Endodermal cell (in vitro differentiated cells): ENCODE data around the gene GDF3. TPM values are rescaled to one million over a fixed set of nuclear protein-coding genes. Genes with fewer than 3 reads are reported as not detected.

Experiments
- DNase-seq: peaks from one replicate; pipeline ENCODE4 v3.0.0-alpha.2; 2017
- H3K27ac ChIP-seq: 2 replicates; pipeline ENCODE4 v1.5.1; 2013; ENCODE audit warnings: mild to moderate bottlenecking, low read depth, low read length, moderate library complexity
- H3K27me3 ChIP-seq: 2 replicates; pipeline ENCODE4 v1.6.1; 2013; ENCODE audit warnings: mild to moderate bottlenecking, low read length, moderate library complexity; ENCODE audit not compliant: insufficient read depth, control insufficient read depth, poor library complexity, severe bottlenecking
- H3K36me3 ChIP-seq: 2 replicates; pipeline ENCODE4 v1.7.0; 2013; ENCODE audit warnings: mild to moderate bottlenecking, low read length, moderate library complexity; ENCODE audit not compliant: control insufficient read depth, insufficient read depth
- H3K4me1 ChIP-seq: one replicate; pipeline ENCODE4 v1.7.0; 2013; ENCODE audit warnings: low read length; ENCODE audit not compliant: control insufficient read depth, insufficient read depth
- H3K4me3 ChIP-seq: 2 replicates; pipeline ENCODE4 v1.5.1; 2013; ENCODE audit warnings: mild to moderate bottlenecking, low read length, moderate library complexity
- H3K9ac ChIP-seq: 2 replicates; pipeline ENCODE4 v1.6.1; 2013; ENCODE audit warnings: mild to moderate bottlenecking, low read length, moderate library complexity; ENCODE audit not compliant: poor library complexity, severe bottlenecking; ENCODE audit errors: extremely low read depth
- H3K9me3 ChIP-seq: 2 replicates; pipeline ENCODE4 v1.6.1; 2013; ENCODE audit warnings: mild to moderate bottlenecking, low read length, moderate library complexity; ENCODE audit not compliant: control insufficient read depth
- H3K27ac Mint-ChIP-seq: 2 replicates; pipeline ENCODE4 v1.8.0; 2020; ENCODE audit warnings: mixed read lengths
- H3K27me3 Mint-ChIP-seq: 2 replicates; pipeline ENCODE4 v1.8.0; 2021; ENCODE audit warnings: mild to moderate bottlenecking, mixed read lengths; ENCODE audit not compliant: insufficient read depth
- H3K36me3 Mint-ChIP-seq: 2 replicates; pipeline ENCODE4 v1.8.0; 2020; ENCODE audit warnings: low read depth, mixed read lengths
- H3K4me1 Mint-ChIP-seq: 2 replicates; pipeline ENCODE4 v1.8.0; 2020; ENCODE audit warnings: mixed read lengths
- H3K4me3 Mint-ChIP-seq: 2 replicates; pipeline ENCODE4 v1.8.0; 2020; ENCODE audit warnings: mild to moderate bottlenecking, moderate library complexity, mixed read lengths
- H3K9me3 Mint-ChIP-seq: 2 replicates; pipeline ENCODE4 v1.8.0; 2020; ENCODE audit warnings: mild to moderate bottlenecking, mixed read lengths
- WGBS, 2 experiments: methylation state at CpG; one replicate each; pipeline versions ENCODE4 v1.1.5 to v1.1.7; 2013; ENCODE audit warnings: missing lambda C conversion rate in 2 of 2, mixed read lengths in 1 of 2; ENCODE audit not compliant: insufficient coverage in 1 of 2, insufficient read length in 1 of 2; 5-methylcytosine and 5-hydroxymethylcytosine counted together
- total RNA-seq, 2 donors: library from RNA; stranded (reverse); fragmentation: NEBNext Ultra II Directional in 1 of 2; extraction: Animal tissue kit (Norgen Biotek cat#: 25700) in 1 of 2; gene quantifications; 2 replicates in 1 of 2; 3 replicates in 1 of 2; pipeline ENCODE4 v1.2.1, GENCODE V29; 2021
- TF ChIP-seq, protein P1 (sequence below): fragments of 200-600 bp; sonication (generic); conservative IDR thresholded peaks from 2 replicates; pipeline ENCODE4 v1.5.0; 2021; ENCODE audit warnings: antibody characterized with exemption, mild to moderate bottlenecking

The GDF3 gene
- total RNA-seq, 2 donors from 2014 or later: 1.3 to 60.7 TPM

DNA sequence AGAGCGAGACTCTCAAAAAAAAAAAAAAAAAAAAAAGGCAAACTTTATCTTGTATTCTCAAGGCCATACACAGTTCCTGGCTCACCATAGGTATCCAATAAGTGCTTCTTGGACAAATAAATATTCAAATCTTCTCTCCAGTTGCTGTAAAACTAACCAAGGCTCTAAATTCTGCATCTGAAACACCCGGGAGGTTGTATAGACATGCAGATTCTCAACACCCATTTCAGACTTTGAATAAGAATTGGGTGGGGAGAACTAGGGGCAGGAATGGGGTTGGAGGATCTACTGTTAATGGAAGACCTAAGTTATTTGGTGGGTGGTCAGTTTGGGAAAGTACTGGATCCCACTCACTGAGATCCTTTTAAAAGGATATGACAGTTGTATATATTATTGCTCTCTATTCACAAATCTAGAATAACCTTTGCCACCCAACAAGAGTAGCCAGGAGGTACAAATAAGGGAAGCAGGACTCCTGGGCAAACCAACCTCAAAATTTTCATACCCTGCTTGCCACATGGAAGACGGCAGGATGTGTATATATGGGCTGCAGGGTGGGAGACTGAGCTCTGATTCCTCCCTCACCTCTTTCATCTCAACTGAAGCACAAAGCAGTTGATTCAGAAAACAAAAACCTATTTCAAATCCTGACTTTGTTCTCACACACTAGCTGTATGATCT is 879 bp downstream of the GDF3 start:
- H3K9me3 Mint-ChIP-seq: no peaks in the 10 kb centered on the region
- Histone ChIP-seq H3K4me1 (peaks cover 4% of the 10 kb centered on the region), H3K36me3 (peaks cover 8% of the 10 kb centered on the region), H3K4me3 (peak overlapping the region; percentile 58), H3K9ac (no peak overlapping the region), H3K27ac (no peak overlapping the region), H3K9me3 (no peaks in the 10 kb centered on the region), H3K27me3 (no peaks in the 10 kb centered on the region)
- DNase-seq: peak; percentile 62
- H3K36me3 Mint-ChIP-seq: peaks cover 8% of the 10 kb centered on the region
- H3K27me3 Mint-ChIP-seq: peaks cover 39% of the 10 kb centered on the region
- H3K4me1 Mint-ChIP-seq: peaks cover 30% of the 10 kb centered on the region
- WGBS, 2 experiments: 65 to 67% methylated on average over 1 to 2 of the region's 3 CpGs
- TF ChIP-seq, protein P1, sequence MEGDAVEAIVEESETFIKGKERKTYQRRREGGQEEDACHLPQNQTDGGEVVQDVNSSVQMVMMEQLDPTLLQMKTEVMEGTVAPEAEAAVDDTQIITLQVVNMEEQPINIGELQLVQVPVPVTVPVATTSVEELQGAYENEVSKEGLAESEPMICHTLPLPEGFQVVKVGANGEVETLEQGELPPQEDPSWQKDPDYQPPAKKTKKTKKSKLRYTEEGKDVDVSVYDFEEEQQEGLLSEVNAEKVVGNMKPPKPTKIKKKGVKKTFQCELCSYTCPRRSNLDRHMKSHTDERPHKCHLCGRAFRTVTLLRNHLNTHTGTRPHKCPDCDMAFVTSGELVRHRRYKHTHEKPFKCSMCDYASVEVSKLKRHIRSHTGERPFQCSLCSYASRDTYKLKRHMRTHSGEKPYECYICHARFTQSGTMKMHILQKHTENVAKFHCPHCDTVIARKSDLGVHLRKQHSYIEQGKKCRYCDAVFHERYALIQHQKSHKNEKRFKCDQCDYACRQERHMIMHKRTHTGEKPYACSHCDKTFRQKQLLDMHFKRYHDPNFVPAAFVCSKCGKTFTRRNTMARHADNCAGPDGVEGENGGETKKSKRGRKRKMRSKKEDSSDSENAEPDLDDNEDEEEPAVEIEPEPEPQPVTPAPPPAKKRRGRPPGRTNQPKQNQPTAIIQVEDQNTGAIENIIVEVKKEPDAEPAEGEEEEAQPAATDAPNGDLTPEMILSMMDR: no peak
- peak overlapping the region; percentile 54 for H3K4me3 Mint-ChIP-seq
- peak overlapping the region; percentile 55 for H3K27ac Mint-ChIP-seq

DNA sequence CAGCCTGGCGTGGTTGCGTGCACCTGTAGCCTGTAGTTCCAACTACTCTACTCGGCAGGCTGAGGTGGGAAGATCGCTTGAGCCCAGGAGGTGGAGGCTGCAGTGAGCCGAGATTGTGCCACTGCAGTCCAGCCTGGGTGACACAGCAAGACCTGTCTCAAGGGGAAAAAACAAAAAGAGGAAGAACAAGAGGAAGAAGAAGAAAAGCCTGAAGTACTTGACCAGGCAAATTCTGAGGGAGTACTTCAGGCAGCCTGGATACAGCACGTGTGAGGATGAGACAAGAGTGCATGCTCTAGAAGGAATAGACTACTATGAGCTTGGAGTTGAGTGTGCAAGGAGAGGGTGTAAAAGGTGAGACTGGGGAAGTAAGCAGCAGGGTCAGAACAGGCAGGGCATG is 1.8 kb downstream of the GDF3 start:
- H3K9me3 ChIP-seq: no peaks in the 10 kb centered on the region
- no peaks in the 10 kb centered on the region for H3K27me3 ChIP-seq
- H3K9me3 Mint-ChIP-seq: no peaks in the 10 kb centered on the region
- H3K4me3 ChIP-seq: peak overlapping the region; percentile 58
- peaks cover 30% of the 10 kb centered on the region for H3K4me1 Mint-ChIP-seq
- H3K9ac ChIP-seq: no peak overlapping the region
- no peak for DNase-seq
- TF ChIP-seq, protein P1: no peak
- H3K36me3 Mint-ChIP-seq: peaks cover 14% of the 10 kb centered on the region
- H3K4me3 Mint-ChIP-seq: peak overlapping the region; percentile 54
- peaks cover 39% of the 10 kb centered on the region for H3K27me3 Mint-ChIP-seq
- peaks cover 4% of the 10 kb centered on the region for H3K4me1 ChIP-seq
- no peak overlapping the region for H3K27ac ChIP-seq
- no peak overlapping the region for H3K27ac Mint-ChIP-seq
- 84 to 93% methylated on average over 6 of the region's 6 CpGs for WGBS, 2 experiments
- H3K36me3 ChIP-seq: peaks cover 11% of the 10 kb centered on the region

DNA sequence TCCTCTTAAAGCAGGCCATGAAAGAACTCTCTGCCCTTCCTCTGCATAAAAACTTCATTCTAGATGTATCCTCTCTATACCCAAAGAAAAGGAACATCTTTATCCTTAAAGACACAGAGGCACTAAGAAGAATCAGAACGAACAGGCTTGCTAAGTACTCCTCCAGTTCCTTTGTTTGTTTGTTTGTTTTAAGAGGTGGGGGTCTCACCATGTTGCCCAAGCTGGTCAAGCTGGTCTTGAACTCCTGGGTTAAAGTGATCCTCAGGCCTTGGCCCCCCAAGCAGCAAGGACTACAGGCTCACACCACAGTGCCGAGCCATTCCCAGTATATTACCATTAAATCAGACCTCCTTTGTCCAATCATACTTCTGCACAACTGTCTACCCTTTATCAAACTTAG is 14.0 kb downstream of the GDF3 start:
- H3K4me3 ChIP-seq: no peak overlapping the region
- H3K4me1 Mint-ChIP-seq: peaks cover 19% of the 10 kb centered on the region
- TF ChIP-seq, protein P1: no peak
- H3K27ac Mint-ChIP-seq: no peak overlapping the region
- H3K9me3 ChIP-seq: no peaks in the 10 kb centered on the region
- peaks cover 9% of the 10 kb centered on the region for H3K4me1 ChIP-seq
- no peak overlapping the region for H3K9ac ChIP-seq
- H3K9me3 Mint-ChIP-seq: peaks cover 5% of the 10 kb centered on the region
- no peak overlapping the region for H3K27ac ChIP-seq
- no peaks in the 10 kb centered on the region for H3K27me3 ChIP-seq
- no peaks in the 10 kb centered on the region for H3K36me3 ChIP-seq
- no peaks in the 10 kb centered on the region for H3K27me3 Mint-ChIP-seq
- no peaks in the 10 kb centered on the region for H3K36me3 Mint-ChIP-seq
- H3K4me3 Mint-ChIP-seq: no peak overlapping the region
- DNase-seq: no peak
- 56 to 83% methylated on average over 1 to 2 of the region's 2 CpGs for WGBS, 2 experiments
